ENCODE measurements around the gene ADH7. TPM values are rescaled to one million over a fixed set of nuclear protein-coding genes. Genes with fewer than 3 reads are reported as not detected.

The ADH7 gene
- total and polyA plus RNA-seq, 2 of the 13 experiments (the other 11 are each of a cell fraction or from before 2014, with no cell fraction given): not detected

- no peaks in the 10 kb centered on the region for H3K79me2 ChIP-seq (ENCODE audit: insufficient read depth, low read length)
- POLR2A ChIA-PET: no interaction called here
- 78% methylated on average over 3 of the region's 3 CpGs for WGBS (ENCODE audit: low lambda C conversion rate)
- no peaks in the 10 kb centered on the region; a peak in 1 of 5 replicates for H3K27me3 ChIP-seq (ENCODE audit: control insufficient read depth in 1 of 2, insufficient read depth in 2 of 2, low read length in 2 of 2)
- intact Hi-C loops (cut with micrococcal nuclease; ENCODE audit: unreplicated experiment): no loop called here
- no peak for DNase-seq (ENCODE audit: low spot score)
- TF ChIP-seq CREB1 (IDR thresholded peaks at IDR 0.05) (no peak), CREB1 (CRISPR knock-in tag; IDR thresholded peaks at IDR 0.05) (no peak), ZNF44 (CRISPR knock-in tag; IDR thresholded peaks at IDR 0.05) (no peak), ATRX (CRISPR knock-in tag; IDR thresholded peaks at IDR 0.05; ENCODE audit: borderline replicate concordance) (no peak)
- no TSS peak for BruUV-seq (replicated peaks)
- no peak overlapping the region for H3K4me2 ChIP-seq (ENCODE audit: low read depth, low read length)
- no peak overlapping the region for H3K4me3 ChIP-seq (replicated peaks in 1 of 3; ENCODE audit: insufficient read depth in 1 of 3, low read depth in 2 of 3, low read length in 3 of 3)
- no peak for FAIRE-seq
- no peaks in the 10 kb centered on the region for H4K20me1 ChIP-seq (ENCODE audit: insufficient read depth, low read length)
- no peak overlapping the region for H2AFZ ChIP-seq (ENCODE audit: low read length)
- no peaks in the 10 kb centered on the region for H3K4me1 ChIP-seq (ENCODE audit: insufficient read depth, low read length)
- CTCF ChIA-PET (ENCODE audit: low intra/inter-chr PET ratio, low total read pairs): no interaction called here
- peaks cover 12% of the 10 kb centered on the region for H3K9me3 ChIP-seq (ENCODE audit: low read length)
- in situ Hi-C loops (cut with HindIII; ENCODE audit: extremely low pct_ligation_motif_present, low pct_unique_long_range_greater_than_20kb): no loop called here
- H3K27ac ChIP-seq (ENCODE audit: extremely low read length, insufficient read depth, low read length): no peak overlapping the region
- H3K36me3 ChIP-seq (replicated peaks in 1 of 2; ENCODE audit: control insufficient read depth in 1 of 2, insufficient read depth in 2 of 2, low read length in 2 of 2): no peaks in the 10 kb centered on the region
- H3K9ac ChIP-seq (ENCODE audit: insufficient read depth, low read depth, low read length): no peak overlapping the region
- no peak for ATAC-seq
Measured at GRCh38 chr4:99447513-99447912, 12.4 kb upstream of the ADH7 start.

- Histone ChIP-seq H3K9ac (ENCODE audit: insufficient read depth, low read depth, low read length) (no peak overlapping the region), H3K9me3 (ENCODE audit: low read length) (peaks cover 7% of the 10 kb centered on the region), H3K79me2 (ENCODE audit: insufficient read depth, low read length) (no peaks in the 10 kb centered on the region), H3K4me3 (replicated peaks in 1 of 3; ENCODE audit: insufficient read depth in 1 of 3, low read depth in 2 of 3, low read length in 3 of 3) (no peak overlapping the region), H3K27ac (ENCODE audit: extremely low read length, insufficient read depth, low read length) (no peak overlapping the region), H3K4me2 (ENCODE audit: low read depth, low read length) (no peak overlapping the region), H3K27me3 (ENCODE audit: control insufficient read depth in 1 of 2, insufficient read depth in 2 of 2, low read length in 2 of 2) (no peaks in the 10 kb centered on the region; a peak in 1 of 5 replicates), H4K20me1 (ENCODE audit: insufficient read depth, low read length) (no peaks in the 10 kb centered on the region), H3K4me1 (ENCODE audit: insufficient read depth, low read length) (no peaks in the 10 kb centered on the region), H3K36me3 (replicated peaks in 1 of 2; ENCODE audit: control insufficient read depth in 1 of 2, insufficient read depth in 2 of 2, low read length in 2 of 2) (no peaks in the 10 kb centered on the region), H2AFZ (ENCODE audit: low read length) (no peak overlapping the region)
- in situ Hi-C loops (cut with HindIII; ENCODE audit: extremely low pct_ligation_motif_present, low pct_unique_long_range_greater_than_20kb) (no loop called here), intact Hi-C loops (cut with micrococcal nuclease; ENCODE audit: unreplicated experiment) (no loop called here)
- POLR2A ChIA-PET: no interaction called here
- FAIRE-seq: no peak
- CTCF ChIA-PET (ENCODE audit: low intra/inter-chr PET ratio, low total read pairs): no interaction called here
- 0% methylated on average over 3 of the region's 3 CpGs for WGBS (ENCODE audit: low lambda C conversion rate)
- DNase-seq (ENCODE audit: low spot score): no peak
- ATAC-seq: no peak
- no TSS peak for BruUV-seq (replicated peaks)
- TF ChIP-seq ZNF331 (CRISPR knock-in tag; IDR thresholded peaks at IDR 0.05) (no peak), MAFF (IDR thresholded peaks at IDR 0.05; ENCODE audit: low read depth, low read length) (0 out of 2 replicates have a peak, but pooled peaks have one; percentile 10), HOXA9 (CRISPR knock-in tag; IDR thresholded peaks at IDR 0.05; ENCODE audit: borderline replicate concordance) (no peak), HBP1 (CRISPR knock-in tag; IDR thresholded peaks at IDR 0.05; ENCODE audit: low read depth) (no peak), CBX5 (CRISPR knock-in tag; IDR thresholded peaks at IDR 0.05; ENCODE audit: borderline replicate concordance) (no peak), NR3C1 (CRISPR knock-in tag; IDR thresholded peaks at IDR 0.05) (no peak), ZNF543 (CRISPR knock-in tag; IDR thresholded peaks at IDR 0.05) (no peak), SNAPC2 (CRISPR knock-in tag; IDR thresholded peaks at IDR 0.05) (no peak), E2F2 (CRISPR knock-in tag; IDR thresholded peaks at IDR 0.05; ENCODE audit: borderline replicate concordance) (no peak), ZNF614 (CRISPR knock-in tag; IDR thresholded peaks at IDR 0.05; ENCODE audit: borderline replicate concordance) (0 out of 2 replicates have a peak, but pooled peaks have one; percentile 34), JDP2 (CRISPR knock-in tag; IDR thresholded peaks at IDR 0.05; ENCODE audit: borderline replicate concordance) (no peak), CEBPB (IDR thresholded peaks at IDR 0.05; ENCODE audit: borderline replicate concordance, low read depth, low read length) (no peak), ZNF580 (CRISPR knock-in tag; IDR thresholded peaks at IDR 0.05; ENCODE audit: borderline replicate concordance, low read depth) (no peak), ETV5 (CRISPR knock-in tag; IDR thresholded peaks at IDR 0.05; ENCODE audit: borderline replicate concordance) (no peak), YY1 (IDR thresholded peaks at IDR 0.05; ENCODE audit: insufficient read depth, insufficient replicate concordance, low read depth, low read length) (no peak)
Measured at GRCh38 chr4:99447079-99447478, 11.9 kb upstream of the ADH7 start.

All from HepG2 (cell line).